H1 (cell line): ENCODE data around the gene USP10. TPM values are rescaled to one million over a fixed set of nuclear protein-coding genes. Genes with fewer than 3 reads are reported as not detected.

Experiments
- MAX ChIP-seq: IDR thresholded peaks from 2 replicates; pipeline ENCODE4 v1.6.1; 2012; ENCODE audit warnings: inconsistent platforms
- PHF8 ChIP-seq: fragments of 200-600 bp; sonication (generic); conservative IDR thresholded peaks from 2 replicates; pipeline ENCODE4 v1.7.1; 2012; ENCODE audit warnings: low read depth, mild to moderate bottlenecking, inconsistent platforms, low read length, moderate library complexity
- SIN3A ChIP-seq, 2 experiments: IDR thresholded peaks in 1 of 2; conservative IDR thresholded peaks in 1 of 2; 2 replicates each; pipeline ENCODE4 v1.6.1; 2011 to 2012; ENCODE audit warnings: low read length in 2 of 2, improper control_type of control experiment in 1 of 2, low read depth in 1 of 2, mild to moderate bottlenecking in 1 of 2
- SP4 ChIP-seq: IDR thresholded peaks from 2 replicates; pipeline ENCODE4 v1.6.1; 2012; ENCODE audit warnings: low read length, inconsistent platforms
- SRF ChIP-seq: IDR thresholded peaks from 2 replicates; pipeline ENCODE4 v1.6.1; 2011; ENCODE audit warnings: mild to moderate bottlenecking, low read depth, low read length, moderate library complexity
- YY1 ChIP-seq: IDR thresholded peaks from 2 replicates; pipeline ENCODE4 v1.6.1; 2011; ENCODE audit warnings: low read depth, mild to moderate bottlenecking, low read length
- polyA plus RNA-seq, 7 experiments: library from polyadenylated mRNA; depleted of rRNA in 3 of 7; stranded (reverse) in 5 of 7; unstranded in 2 of 7; fragments of >200 nt in 5 of 7; fragments of 200-250 nt in 2 of 7; gene quantifications; 1 replicate in 5 of 7; 2 replicates in 1 of 7; 4 replicates in 1 of 7; pipeline versions ENCODE4 v1.2.1 to v1.2.3, GENCODE V29; 2011 to 2013; ENCODE audit warnings: missing spikeins in 2 of 7, mixed read lengths in 2 of 7
- total RNA-seq: library from RNA; stranded (reverse); fragmentation: NEBNext Ultra II Directional; extraction: Animal tissue kit (Norgen Biotek cat#: 25700); gene quantifications from 2 replicates; pipeline ENCODE4 v1.2.1, GENCODE V29; 2021
- TF ChIP-seq, protein P1 (sequence below): fragments of 300-600 bp; sonication (generic); IDR thresholded peaks from 2 replicates; pipeline ENCODE4 v1.7.1; 2012; ENCODE audit warnings: low read length, moderate library complexity, mild to moderate bottlenecking, inconsistent platforms; ENCODE audit not compliant: insufficient replicate concordance
- TF ChIP-seq, protein P2 (sequence below): IDR thresholded peaks from 2 replicates; pipeline ENCODE4 v1.6.1; 2011; ENCODE audit warnings: low read depth, mild to moderate bottlenecking, low read length; ENCODE audit not compliant: insufficient read depth
- TF ChIP-seq, protein P3 (sequence below): IDR thresholded peaks from 2 replicates; pipeline ENCODE4 v1.6.1; 2012; ENCODE audit warnings: low read length, inconsistent platforms

Gene USP10
- total and polyA plus RNA-seq, 2 of the 8 experiments (the other 6 are each of a cell fraction or from before 2014, with no cell fraction given): 171 to 195 TPM

GRCh38 chr16:84703681-84704080 lies 3.9 kb downstream of the USP10 start (continued):
- TF ChIP-seq, protein P1, sequence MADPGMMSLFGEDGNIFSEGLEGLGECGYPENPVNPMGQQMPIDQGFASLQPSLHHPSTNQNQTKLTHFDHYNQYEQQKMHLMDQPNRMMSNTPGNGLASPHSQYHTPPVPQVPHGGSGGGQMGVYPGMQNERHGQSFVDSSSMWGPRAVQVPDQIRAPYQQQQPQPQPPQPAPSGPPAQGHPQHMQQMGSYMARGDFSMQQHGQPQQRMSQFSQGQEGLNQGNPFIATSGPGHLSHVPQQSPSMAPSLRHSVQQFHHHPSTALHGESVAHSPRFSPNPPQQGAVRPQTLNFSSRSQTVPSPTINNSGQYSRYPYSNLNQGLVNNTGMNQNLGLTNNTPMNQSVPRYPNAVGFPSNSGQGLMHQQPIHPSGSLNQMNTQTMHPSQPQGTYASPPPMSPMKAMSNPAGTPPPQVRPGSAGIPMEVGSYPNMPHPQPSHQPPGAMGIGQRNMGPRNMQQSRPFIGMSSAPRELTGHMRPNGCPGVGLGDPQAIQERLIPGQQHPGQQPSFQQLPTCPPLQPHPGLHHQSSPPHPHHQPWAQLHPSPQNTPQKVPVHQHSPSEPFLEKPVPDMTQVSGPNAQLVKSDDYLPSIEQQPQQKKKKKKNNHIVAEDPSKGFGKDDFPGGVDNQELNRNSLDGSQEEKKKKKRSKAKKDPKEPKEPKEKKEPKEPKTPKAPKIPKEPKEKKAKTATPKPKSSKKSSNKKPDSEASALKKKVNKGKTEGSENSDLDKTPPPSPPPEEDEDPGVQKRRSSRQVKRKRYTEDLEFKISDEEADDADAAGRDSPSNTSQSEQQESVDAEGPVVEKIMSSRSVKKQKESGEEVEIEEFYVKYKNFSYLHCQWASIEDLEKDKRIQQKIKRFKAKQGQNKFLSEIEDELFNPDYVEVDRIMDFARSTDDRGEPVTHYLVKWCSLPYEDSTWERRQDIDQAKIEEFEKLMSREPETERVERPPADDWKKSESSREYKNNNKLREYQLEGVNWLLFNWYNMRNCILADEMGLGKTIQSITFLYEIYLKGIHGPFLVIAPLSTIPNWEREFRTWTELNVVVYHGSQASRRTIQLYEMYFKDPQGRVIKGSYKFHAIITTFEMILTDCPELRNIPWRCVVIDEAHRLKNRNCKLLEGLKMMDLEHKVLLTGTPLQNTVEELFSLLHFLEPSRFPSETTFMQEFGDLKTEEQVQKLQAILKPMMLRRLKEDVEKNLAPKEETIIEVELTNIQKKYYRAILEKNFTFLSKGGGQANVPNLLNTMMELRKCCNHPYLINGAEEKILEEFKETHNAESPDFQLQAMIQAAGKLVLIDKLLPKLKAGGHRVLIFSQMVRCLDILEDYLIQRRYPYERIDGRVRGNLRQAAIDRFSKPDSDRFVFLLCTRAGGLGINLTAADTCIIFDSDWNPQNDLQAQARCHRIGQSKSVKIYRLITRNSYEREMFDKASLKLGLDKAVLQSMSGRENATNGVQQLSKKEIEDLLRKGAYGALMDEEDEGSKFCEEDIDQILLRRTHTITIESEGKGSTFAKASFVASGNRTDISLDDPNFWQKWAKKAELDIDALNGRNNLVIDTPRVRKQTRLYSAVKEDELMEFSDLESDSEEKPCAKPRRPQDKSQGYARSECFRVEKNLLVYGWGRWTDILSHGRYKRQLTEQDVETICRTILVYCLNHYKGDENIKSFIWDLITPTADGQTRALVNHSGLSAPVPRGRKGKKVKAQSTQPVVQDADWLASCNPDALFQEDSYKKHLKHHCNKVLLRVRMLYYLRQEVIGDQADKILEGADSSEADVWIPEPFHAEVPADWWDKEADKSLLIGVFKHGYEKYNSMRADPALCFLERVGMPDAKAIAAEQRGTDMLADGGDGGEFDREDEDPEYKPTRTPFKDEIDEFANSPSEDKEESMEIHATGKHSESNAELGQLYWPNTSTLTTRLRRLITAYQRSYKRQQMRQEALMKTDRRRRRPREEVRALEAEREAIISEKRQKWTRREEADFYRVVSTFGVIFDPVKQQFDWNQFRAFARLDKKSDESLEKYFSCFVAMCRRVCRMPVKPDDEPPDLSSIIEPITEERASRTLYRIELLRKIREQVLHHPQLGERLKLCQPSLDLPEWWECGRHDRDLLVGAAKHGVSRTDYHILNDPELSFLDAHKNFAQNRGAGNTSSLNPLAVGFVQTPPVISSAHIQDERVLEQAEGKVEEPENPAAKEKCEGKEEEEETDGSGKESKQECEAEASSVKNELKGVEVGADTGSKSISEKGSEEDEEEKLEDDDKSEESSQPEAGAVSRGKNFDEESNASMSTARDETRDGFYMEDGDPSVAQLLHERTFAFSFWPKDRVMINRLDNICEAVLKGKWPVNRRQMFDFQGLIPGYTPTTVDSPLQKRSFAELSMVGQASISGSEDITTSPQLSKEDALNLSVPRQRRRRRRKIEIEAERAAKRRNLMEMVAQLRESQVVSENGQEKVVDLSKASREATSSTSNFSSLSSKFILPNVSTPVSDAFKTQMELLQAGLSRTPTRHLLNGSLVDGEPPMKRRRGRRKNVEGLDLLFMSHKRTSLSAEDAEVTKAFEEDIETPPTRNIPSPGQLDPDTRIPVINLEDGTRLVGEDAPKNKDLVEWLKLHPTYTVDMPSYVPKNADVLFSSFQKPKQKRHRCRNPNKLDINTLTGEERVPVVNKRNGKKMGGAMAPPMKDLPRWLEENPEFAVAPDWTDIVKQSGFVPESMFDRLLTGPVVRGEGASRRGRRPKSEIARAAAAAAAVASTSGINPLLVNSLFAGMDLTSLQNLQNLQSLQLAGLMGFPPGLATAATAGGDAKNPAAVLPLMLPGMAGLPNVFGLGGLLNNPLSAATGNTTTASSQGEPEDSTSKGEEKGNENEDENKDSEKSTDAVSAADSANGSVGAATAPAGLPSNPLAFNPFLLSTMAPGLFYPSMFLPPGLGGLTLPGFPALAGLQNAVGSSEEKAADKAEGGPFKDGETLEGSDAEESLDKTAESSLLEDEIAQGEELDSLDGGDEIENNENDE: no peak
- TF ChIP-seq SRF (no peak), YY1 (no peak), PHF8 (no peak), SP4 (no peak), SIN3A (conservative IDR thresholded peaks at IDR 0.05 in 1 of 2, IDR thresholded peaks at IDR 0.05 in 1 of 2; ENCODE audit: low read depth in 1 of 2, low read length in 2 of 2) (no peak), MAX (no peak)
- TF ChIP-seq, protein P2, sequence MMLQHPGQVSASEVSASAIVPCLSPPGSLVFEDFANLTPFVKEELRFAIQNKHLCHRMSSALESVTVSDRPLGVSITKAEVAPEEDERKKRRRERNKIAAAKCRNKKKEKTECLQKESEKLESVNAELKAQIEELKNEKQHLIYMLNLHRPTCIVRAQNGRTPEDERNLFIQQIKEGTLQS: no peak
- TF ChIP-seq, protein P3, sequence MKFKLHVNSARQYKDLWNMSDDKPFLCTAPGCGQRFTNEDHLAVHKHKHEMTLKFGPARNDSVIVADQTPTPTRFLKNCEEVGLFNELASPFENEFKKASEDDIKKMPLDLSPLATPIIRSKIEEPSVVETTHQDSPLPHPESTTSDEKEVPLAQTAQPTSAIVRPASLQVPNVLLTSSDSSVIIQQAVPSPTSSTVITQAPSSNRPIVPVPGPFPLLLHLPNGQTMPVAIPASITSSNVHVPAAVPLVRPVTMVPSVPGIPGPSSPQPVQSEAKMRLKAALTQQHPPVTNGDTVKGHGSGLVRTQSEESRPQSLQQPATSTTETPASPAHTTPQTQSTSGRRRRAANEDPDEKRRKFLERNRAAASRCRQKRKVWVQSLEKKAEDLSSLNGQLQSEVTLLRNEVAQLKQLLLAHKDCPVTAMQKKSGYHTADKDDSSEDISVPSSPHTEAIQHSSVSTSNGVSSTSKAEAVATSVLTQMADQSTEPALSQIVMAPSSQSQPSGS: no peak
